Measurements from ENCODE around the gene RP9. TPM values are rescaled to one million over a fixed set of nuclear protein-coding genes. Genes with fewer than 3 reads are reported as not detected.

RP9 gene
- total RNA-seq, 4 donors from 2014 or later: 4.7 to 11.7 (median 10.1) TPM

DNA sequence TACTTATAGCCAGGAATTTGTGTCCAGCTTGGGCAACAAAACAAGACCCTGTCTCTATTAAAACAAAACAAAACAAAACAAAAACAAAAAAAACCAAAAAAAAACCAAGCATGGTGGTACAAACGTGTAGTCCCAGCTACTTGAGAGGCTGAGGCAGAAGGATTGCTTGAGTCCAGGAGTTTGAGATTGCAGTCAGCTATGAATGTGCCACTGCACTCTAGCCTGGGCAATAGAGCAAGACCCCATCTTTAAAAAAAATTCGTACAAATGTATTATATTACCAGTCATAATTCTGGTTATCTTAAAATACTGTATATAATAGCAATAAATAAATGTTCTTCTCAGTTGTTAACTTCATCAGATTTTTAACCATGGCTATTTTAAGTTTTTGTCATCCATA, 17.9 kb upstream of the RP9 start:
- H3K27ac ChIP-seq: no peak overlapping the region
- no peak overlapping the region for H3K4me3 ChIP-seq
- no peak for TF ChIP-seq POLR2AphosphoS5 (IDR thresholded peaks at IDR 0.05)
- TF ChIP-seq EP300 (IDR thresholded peaks at IDR 0.05): no peak
- no peak for TF ChIP-seq POLR2A (IDR thresholded peaks at IDR 0.05)
- TF ChIP-seq, protein P1, sequence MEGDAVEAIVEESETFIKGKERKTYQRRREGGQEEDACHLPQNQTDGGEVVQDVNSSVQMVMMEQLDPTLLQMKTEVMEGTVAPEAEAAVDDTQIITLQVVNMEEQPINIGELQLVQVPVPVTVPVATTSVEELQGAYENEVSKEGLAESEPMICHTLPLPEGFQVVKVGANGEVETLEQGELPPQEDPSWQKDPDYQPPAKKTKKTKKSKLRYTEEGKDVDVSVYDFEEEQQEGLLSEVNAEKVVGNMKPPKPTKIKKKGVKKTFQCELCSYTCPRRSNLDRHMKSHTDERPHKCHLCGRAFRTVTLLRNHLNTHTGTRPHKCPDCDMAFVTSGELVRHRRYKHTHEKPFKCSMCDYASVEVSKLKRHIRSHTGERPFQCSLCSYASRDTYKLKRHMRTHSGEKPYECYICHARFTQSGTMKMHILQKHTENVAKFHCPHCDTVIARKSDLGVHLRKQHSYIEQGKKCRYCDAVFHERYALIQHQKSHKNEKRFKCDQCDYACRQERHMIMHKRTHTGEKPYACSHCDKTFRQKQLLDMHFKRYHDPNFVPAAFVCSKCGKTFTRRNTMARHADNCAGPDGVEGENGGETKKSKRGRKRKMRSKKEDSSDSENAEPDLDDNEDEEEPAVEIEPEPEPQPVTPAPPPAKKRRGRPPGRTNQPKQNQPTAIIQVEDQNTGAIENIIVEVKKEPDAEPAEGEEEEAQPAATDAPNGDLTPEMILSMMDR (IDR thresholded peaks at IDR 0.05): no peak
- no peaks in the 10 kb centered on the region for H3K27me3 ChIP-seq
- no peaks in the 10 kb centered on the region for H3K36me3 ChIP-seq
- WGBS, 2 donors (ENCODE audit: low coverage in 1 of 2): 51 to 81% methylated on average over 2 of the region's 2 CpGs
- ATAC-seq: no peak
- H3K9me3 ChIP-seq: no peaks in the 10 kb centered on the region
- H3K4me1 ChIP-seq: peaks cover 0 to 29% (median 3%) of the 10 kb centered on the region in 3 donors

DNA sequence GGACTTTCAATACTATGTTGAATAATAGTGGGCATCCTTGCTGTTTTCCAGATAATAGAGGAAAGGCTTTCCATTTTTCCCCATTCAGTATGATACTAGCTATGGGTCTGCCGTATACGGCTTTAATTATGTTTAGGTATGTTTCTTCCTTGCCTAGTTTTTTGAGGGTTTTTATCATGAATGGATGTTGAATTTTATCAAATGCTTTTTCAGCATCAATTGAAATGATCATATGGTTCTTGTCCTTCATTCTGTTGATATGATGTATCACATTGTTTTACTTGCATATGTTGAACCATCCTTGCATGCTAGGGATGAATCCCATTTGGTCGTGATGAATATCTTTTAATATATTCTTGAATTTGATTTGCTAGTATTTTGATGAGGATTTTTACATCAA, 9.2 kb upstream of the RP9 start:
- Histone ChIP-seq H3K27me3 (no peaks in the 10 kb centered on the region), H3K4me3 (no peak overlapping the region), H3K9me3 (peaks cover 0 to 18% (median 0%) of the 10 kb centered on the region in 3 donors), H3K36me3 (no peaks in the 10 kb centered on the region), H3K27ac (no peak overlapping the region), H3K4me1 (no peaks in the 10 kb centered on the region)
- TF ChIP-seq, protein P1 (IDR thresholded peaks at IDR 0.05): no peak
- no peak for TF ChIP-seq EP300 (IDR thresholded peaks at IDR 0.05)
- no peak for TF ChIP-seq POLR2A (IDR thresholded peaks at IDR 0.05)
- no peak for TF ChIP-seq POLR2AphosphoS5 (IDR thresholded peaks at IDR 0.05)
- WGBS, 2 donors (ENCODE audit: low coverage in 1 of 2): 97 to 98% methylated on average over 3 of the region's 3 CpGs
- no peak for ATAC-seq

DNA sequence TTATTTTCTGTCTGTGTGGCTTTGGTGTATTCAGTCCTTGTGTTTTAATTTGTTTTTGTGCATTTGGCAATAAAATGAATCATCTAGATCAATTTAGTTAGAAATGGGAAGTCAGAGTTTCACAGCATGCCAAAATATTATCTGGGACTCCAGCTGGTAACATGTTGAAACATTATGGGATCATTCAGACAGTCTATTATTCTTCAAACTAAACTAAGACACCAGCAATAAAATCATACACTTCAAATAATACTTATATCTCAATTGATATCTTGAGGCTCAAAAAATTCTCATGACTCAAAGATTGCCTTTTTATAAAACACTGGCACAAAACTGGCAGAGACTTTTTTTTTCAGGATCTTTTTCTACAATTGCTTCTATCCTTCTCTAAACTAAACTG, 5.8 kb upstream of the RP9 start:
- no peaks in the 10 kb centered on the region for H3K27me3 ChIP-seq
- H3K4me1 ChIP-seq: peaks cover 0 to under 1% (median 0%) of the 10 kb centered on the region in 3 donors
- no peaks in the 10 kb centered on the region for H3K36me3 ChIP-seq
- no peak overlapping the region for H3K4me3 ChIP-seq
- no peak for ATAC-seq
- no peak overlapping the region for H3K27ac ChIP-seq
- TF ChIP-seq POLR2A (IDR thresholded peaks at IDR 0.05) (no peak), EP300 (IDR thresholded peaks at IDR 0.05) (no peak), POLR2AphosphoS5 (IDR thresholded peaks at IDR 0.05) (no peak)
- TF ChIP-seq, protein P1 (IDR thresholded peaks at IDR 0.05): no peak
- peaks cover 0 to 18% (median 0%) of the 10 kb centered on the region in 3 donors for H3K9me3 ChIP-seq

DNA sequence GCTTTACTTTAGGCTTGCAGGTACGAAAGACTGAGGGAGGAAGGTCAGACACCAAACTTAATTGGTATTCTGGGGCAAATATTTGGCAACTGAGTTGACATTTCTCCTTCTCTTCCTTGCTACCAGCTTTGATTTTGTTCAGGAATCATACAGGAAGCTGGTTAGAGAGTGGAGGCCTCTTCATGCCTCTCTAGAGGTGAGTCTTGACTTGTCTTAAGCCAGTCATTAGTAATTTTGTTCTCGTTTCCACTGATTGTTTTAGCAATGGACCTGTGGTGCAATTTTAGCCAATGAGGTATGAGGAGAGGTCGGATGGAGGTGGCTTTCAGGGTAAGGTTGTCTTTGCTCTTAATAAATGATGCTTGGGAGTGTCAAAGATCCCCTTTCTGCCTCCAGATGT, 2.4 kb upstream of the RP9 start:
- H3K4me3 ChIP-seq: no peak overlapping the region
- TF ChIP-seq EP300 (IDR thresholded peaks at IDR 0.05) (no peak), POLR2A (IDR thresholded peaks at IDR 0.05) (no peak), POLR2AphosphoS5 (IDR thresholded peaks at IDR 0.05) (no peak)
- TF ChIP-seq, protein P1 (IDR thresholded peaks at IDR 0.05): no peak
- ATAC-seq: no peak
- H3K27ac ChIP-seq: no peak overlapping the region
- peaks cover 6 to 28% (median 16%) of the 10 kb centered on the region in 3 donors for H3K4me1 ChIP-seq
- no peaks in the 10 kb centered on the region for H3K27me3 ChIP-seq
- 46 to 75% methylated on average over 2 to 3 of the region's 3 CpGs for WGBS, 2 donors (ENCODE audit: low coverage in 1 of 2)
- no peaks in the 10 kb centered on the region for H3K9me3 ChIP-seq
- H3K36me3 ChIP-seq: no peaks in the 10 kb centered on the region

DNA sequence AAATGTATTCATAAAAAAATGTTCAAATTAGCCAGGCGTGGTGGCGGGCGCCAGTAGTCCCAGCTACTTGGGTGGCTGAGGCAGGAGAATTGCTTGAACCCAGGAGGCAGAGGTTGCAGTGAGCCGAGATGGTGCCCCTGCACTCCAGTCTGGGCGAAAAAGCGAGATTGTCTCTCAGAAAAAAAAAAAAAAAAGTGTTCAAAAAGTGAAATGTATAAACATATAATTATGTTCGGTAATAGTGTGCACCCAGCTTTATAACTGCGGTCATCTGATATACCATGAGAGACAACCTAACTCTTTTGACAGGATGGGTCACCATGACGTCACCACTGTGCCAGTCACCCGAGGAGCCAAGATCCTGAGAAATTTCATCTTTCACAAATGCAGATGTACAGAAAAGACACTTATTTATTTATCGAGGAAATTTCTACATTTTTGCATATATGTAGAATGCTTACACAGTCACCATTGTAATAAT, 594 bp upstream of the RP9 start:
- Histone ChIP-seq H3K4me1 (peaks cover 6 to 46% (median 16%) of the 10 kb centered on the region in 3 donors), H3K4me3 (peak overlapping the region; percentile 85 to 100), H3K27ac (peak overlapping the region in 2 of 4 donors; percentile 87), H3K36me3 (no peaks in the 10 kb centered on the region), H3K27me3 (no peaks in the 10 kb centered on the region), H3K9me3 (no peaks in the 10 kb centered on the region)
- 15 to 19% methylated on average over 11 of the region's 11 CpGs for WGBS, 2 donors (ENCODE audit: low coverage in 1 of 2)
- ATAC-seq: no peak
- TF ChIP-seq, protein P1 (IDR thresholded peaks at IDR 0.05): no peak
- TF ChIP-seq POLR2A (IDR thresholded peaks at IDR 0.05) (no peak), POLR2AphosphoS5 (IDR thresholded peaks at IDR 0.05) (no peak), EP300 (IDR thresholded peaks at IDR 0.05) (no peak)

All from gastroesophageal sphincter (tissue), 4 donors.